PC-3 (cell line): ENCODE results near the gene KCNJ12. TPM values are rescaled to one million over a fixed set of nuclear protein-coding genes. Genes with fewer than 3 reads are reported as not detected.

ENCODE experiments used
- ATAC-seq: fragments of 200-7000 bp; cut with Tn5 transposase; 2 replicates; pipeline ENCODE4 v1.9.1; 2020; ENCODE audit warnings: mild to moderate bottlenecking, moderate library complexity
- BruUV-seq: library from RNA; stranded (reverse); fragments of 400-500 nt; replicated peaks from 2 replicates; lab custom pipeline; 2021; lab: Mats Ljungman, UMichigan
- CTCF ChIA-PET: fragments of 300-600 bp; sonication (Branson Sonifier 250); formaldehyde crosslinking; loops from one replicate; lab custom pipeline; 2022; ENCODE audit warnings: antibody characterized with exemption; lab: Charles Lee
- POLR2A ChIA-PET: fragments of 300-600 bp; sonication (Branson Sonifier 250); formaldehyde crosslinking; loops from one replicate; lab custom pipeline; 2022; ENCODE audit warnings: antibody characterized with exemption; ENCODE audit not compliant: unreplicated experiment; lab: Charles Lee
- DNase-seq: peaks from one replicate; pipeline ENCODE4 v3.0.0-alpha.2; 2015
- H2AFZ ChIP-seq: fragments of 300-600 bp; sonication (generic); 2 replicates; pipeline ENCODE4 v1.6.0; 2016; ENCODE audit warnings: antibody characterized with exemption, low read length
- H3F3A ChIP-seq: fragments of 300-600 bp; sonication (generic); one replicate; pipeline ENCODE4 v1.6.0; 2017; ENCODE audit warnings: antibody characterized with exemption, low read length, control low read depth, mild to moderate bottlenecking; ENCODE audit not compliant: unreplicated experiment
- H3K27ac ChIP-seq: fragments of 300-600 bp; sonication (generic); 2 replicates; pipeline ENCODE4 v1.5.1; 2016; ENCODE audit warnings: mild to moderate bottlenecking, low read length
- H3K27me3 ChIP-seq: fragments of 300-600 bp; sonication (generic); 2 replicates; pipeline ENCODE4 v1.6.1; 2016; ENCODE audit warnings: low read length, mixed read lengths
- H3K36me3 ChIP-seq: fragments of 300-600 bp; sonication (generic); 2 replicates; pipeline ENCODE4 v1.6.1; 2016; ENCODE audit warnings: low read depth, mixed run types, low read length, mixed read lengths
- H3K4me1 ChIP-seq: fragments of 300-600 bp; sonication (generic); 2 replicates; pipeline ENCODE4 v1.5.1; 2016; ENCODE audit warnings: low read length; ENCODE audit not compliant: insufficient read depth
- H3K4me2 ChIP-seq: fragments of 300-600 bp; sonication (generic); 2 replicates; pipeline ENCODE4 v1.6.0; 2016; ENCODE audit warnings: low read length
- H3K4me3 ChIP-seq: fragments of 300-600 bp; sonication (generic); 2 replicates; pipeline ENCODE4 v1.5.1; 2016; ENCODE audit warnings: mild to moderate bottlenecking, low read length, mixed read lengths
- H3K79me2 ChIP-seq: fragments of 300-600 bp; sonication (generic); 2 replicates; pipeline ENCODE4 v1.6.1; 2017; ENCODE audit warnings: low read length, mixed read lengths
- H3K9ac ChIP-seq: fragments of 300-600 bp; sonication (generic); 2 replicates; pipeline ENCODE4 v1.6.0; 2016; ENCODE audit warnings: mild to moderate bottlenecking, low read length
- H3K9me2 ChIP-seq: fragments of 300-600 bp; sonication (generic); replicated peaks from 2 replicates; pipeline ENCODE4 v1.6.1; 2016; ENCODE audit warnings: mixed run types, low read length, mixed read lengths
- H3K9me3 ChIP-seq: fragments of 300-600 bp; sonication (generic); 2 replicates; pipeline ENCODE4 v1.6.1; 2016; ENCODE audit warnings: low read length, mixed read lengths
- H4K20me1 ChIP-seq: fragments of 300-600 bp; sonication (generic); 2 replicates; pipeline ENCODE4 v1.6.1; 2016; ENCODE audit warnings: low read length, mixed read lengths
- CTCF ChIP-seq: fragments of 300-600 bp; sonication (generic); conservative IDR thresholded peaks from 2 replicates; pipeline ENCODE4 v1.5.1; 2017; ENCODE audit warnings: antibody characterized with exemption, low read depth, mild to moderate bottlenecking, low read length
- EZH2 ChIP-seq: fragments of 300-600 bp; sonication (generic); IDR thresholded peaks from one replicate; pipeline ENCODE4 v1.6.1; 2017; ENCODE audit warnings: antibody characterized with exemption, mild to moderate bottlenecking, low read length; ENCODE audit not compliant: unreplicated experiment
- EZH2phosphoT487 ChIP-seq: fragments of 300-600 bp; sonication (generic); IDR thresholded peaks from 2 replicates; pipeline ENCODE4 v1.6.1; 2018; ENCODE audit warnings: mild to moderate bottlenecking, antibody characterized with exemption, low read length, borderline replicate concordance
- intact Hi-C: fragments of 100-400 bp; cut with micrococcal nuclease; formaldehyde crosslinking; loops from 2 replicates; pipeline ENCODE4 v1.9.0; 2023
- total RNA-seq: library from RNA; depleted of rRNA; stranded (reverse); fragments of >200 nt; gene quantifications from 2 replicates; pipeline ENCODE4 v1.2.3, GENCODE V29; 2014

Gene KCNJ12
- total RNA-seq, 1 experiment from 2014 or later, result 11.1 TPM

GRCh38 chr17:21388066-21388465 is 11.9 kb downstream of the KCNJ12 start:
- ChIA-PET POLR2A (no interaction called here), CTCF (no interaction called here)
- intact Hi-C loops, result no loop called here
- Histone ChIP-seq H3K36me3 (no peaks in the 10 kb centered on the region), H3K4me2 (no peak overlapping the region), H3K9me2 (no peaks in the 10 kb centered on the region), H3K4me3 (no peak overlapping the region), H3K4me1 (no peaks in the 10 kb centered on the region), H2AFZ (no peak overlapping the region), H3K9ac (no peak overlapping the region), H3K79me2 (no peaks in the 10 kb centered on the region), H4K20me1 (no peaks in the 10 kb centered on the region), H3K27me3 (no peaks in the 10 kb centered on the region), H3F3A (no peaks in the 10 kb centered on the region), H3K27ac (no peak overlapping the region), H3K9me3 (no peaks in the 10 kb centered on the region)
- no peak for ATAC-seq
- BruUV-seq, result no TSS peak
- DNase-seq, result no peak
- no peak for TF ChIP-seq EZH2

- no peaks in the 10 kb centered on the region for H3K79me2 ChIP-seq
- H3K9me3 ChIP-seq, result no peaks in the 10 kb centered on the region
- no peak for DNase-seq
- H3K4me3 ChIP-seq, result no peak overlapping the region
- ChIA-PET POLR2A (no interaction called here), CTCF (no interaction called here)
- no peak for ATAC-seq
- no peaks in the 10 kb centered on the region for H3F3A ChIP-seq
- no peak overlapping the region for H3K4me2 ChIP-seq
- no peaks in the 10 kb centered on the region for H3K36me3 ChIP-seq
- no peaks in the 10 kb centered on the region for H3K9me2 ChIP-seq
- H3K27me3 ChIP-seq, result no peaks in the 10 kb centered on the region
- TF ChIP-seq EZH2 (no peak), EZH2phosphoT487 (no peak), CTCF (no peak)
- no peak overlapping the region for H3K27ac ChIP-seq
- intact Hi-C loops, result no loop called here
- H2AFZ ChIP-seq, result no peak overlapping the region
- no peaks in the 10 kb centered on the region for H4K20me1 ChIP-seq
- H3K9ac ChIP-seq, result no peak overlapping the region
- no TSS peak for BruUV-seq
- H3K4me1 ChIP-seq, result no peaks in the 10 kb centered on the region
These were observed 12.8 kb downstream of the KCNJ12 start for GRCh38 chr17:21388944-21389343.

GRCh38 chr17:21389394-21389793 is 13.2 kb downstream of the KCNJ12 start:
- TF ChIP-seq EZH2phosphoT487 (no peak), EZH2 (no peak), CTCF (no peak)
- CTCF ChIA-PET, result no interaction called here
- Histone ChIP-seq H3K27ac (no peak overlapping the region), H3F3A (no peaks in the 10 kb centered on the region), H3K9me3 (no peaks in the 10 kb centered on the region), H3K27me3 (no peaks in the 10 kb centered on the region), H3K36me3 (no peaks in the 10 kb centered on the region), H2AFZ (no peak overlapping the region), H3K4me3 (no peak overlapping the region), H3K4me1 (no peaks in the 10 kb centered on the region), H4K20me1 (no peaks in the 10 kb centered on the region), H3K9ac (no peak overlapping the region), H3K4me2 (no peak overlapping the region), H3K9me2 (no peaks in the 10 kb centered on the region), H3K79me2 (no peaks in the 10 kb centered on the region)
- intact Hi-C loops, result no loop called here
- POLR2A ChIA-PET, result no interaction called here
- ATAC-seq (no peak), DNase-seq (no peak)
- BruUV-seq, result no TSS peak
